Measurements from ENCODE around the gene ADGRL2.

- TF ChIP-seq, protein P1, sequence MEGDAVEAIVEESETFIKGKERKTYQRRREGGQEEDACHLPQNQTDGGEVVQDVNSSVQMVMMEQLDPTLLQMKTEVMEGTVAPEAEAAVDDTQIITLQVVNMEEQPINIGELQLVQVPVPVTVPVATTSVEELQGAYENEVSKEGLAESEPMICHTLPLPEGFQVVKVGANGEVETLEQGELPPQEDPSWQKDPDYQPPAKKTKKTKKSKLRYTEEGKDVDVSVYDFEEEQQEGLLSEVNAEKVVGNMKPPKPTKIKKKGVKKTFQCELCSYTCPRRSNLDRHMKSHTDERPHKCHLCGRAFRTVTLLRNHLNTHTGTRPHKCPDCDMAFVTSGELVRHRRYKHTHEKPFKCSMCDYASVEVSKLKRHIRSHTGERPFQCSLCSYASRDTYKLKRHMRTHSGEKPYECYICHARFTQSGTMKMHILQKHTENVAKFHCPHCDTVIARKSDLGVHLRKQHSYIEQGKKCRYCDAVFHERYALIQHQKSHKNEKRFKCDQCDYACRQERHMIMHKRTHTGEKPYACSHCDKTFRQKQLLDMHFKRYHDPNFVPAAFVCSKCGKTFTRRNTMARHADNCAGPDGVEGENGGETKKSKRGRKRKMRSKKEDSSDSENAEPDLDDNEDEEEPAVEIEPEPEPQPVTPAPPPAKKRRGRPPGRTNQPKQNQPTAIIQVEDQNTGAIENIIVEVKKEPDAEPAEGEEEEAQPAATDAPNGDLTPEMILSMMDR (IDR thresholded peaks at IDR 0.05) = no peak
- TF ChIP-seq POLR2A (IDR thresholded peaks at IDR 0.05) (no peak), POLR2AphosphoS5 (IDR thresholded peaks at IDR 0.05) (no peak), EP300 (IDR thresholded peaks at IDR 0.05) (no peak)
Observed at GRCh38 chr1:82019508-82019907, 218.8 kb downstream of the ADGRL2 start.
